ENCODE results near the gene JAKMIP1.

The JAKMIP1 gene

DNA sequence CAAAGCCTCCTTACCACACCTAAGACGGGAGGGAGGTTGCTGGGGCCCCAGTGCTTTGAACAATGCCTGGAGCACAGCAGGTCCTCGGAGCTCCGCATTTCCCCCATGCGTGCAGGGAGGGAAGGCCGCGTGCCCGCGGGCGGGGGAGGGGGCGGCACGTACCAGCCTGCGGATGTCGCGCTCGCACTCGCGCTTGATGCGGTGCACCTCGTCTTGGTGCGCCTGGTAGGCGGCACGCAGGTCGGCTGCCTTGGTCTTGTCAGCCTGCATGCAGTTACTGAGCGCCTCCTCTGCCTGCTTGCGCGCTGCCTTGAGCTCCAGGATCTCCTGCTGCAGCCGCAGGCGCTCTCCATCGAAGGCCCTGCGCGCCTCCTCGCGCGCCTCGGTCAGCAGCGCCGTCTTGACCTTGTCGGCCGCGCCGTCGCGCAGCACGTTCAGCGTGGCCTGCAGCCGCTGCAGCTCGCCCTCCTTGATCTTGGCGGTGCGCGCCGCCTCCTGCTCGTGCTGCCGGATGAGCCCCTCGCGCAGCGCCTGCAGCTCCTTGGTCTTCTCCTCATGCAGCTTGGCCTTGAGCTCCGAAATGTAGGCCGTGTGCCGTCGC lies 94.9 kb downstream of the JAKMIP1 start:
- DNase-seq, result peak in 10 of 56 donors; percentile 18 to 53 (median 44)

DNA sequence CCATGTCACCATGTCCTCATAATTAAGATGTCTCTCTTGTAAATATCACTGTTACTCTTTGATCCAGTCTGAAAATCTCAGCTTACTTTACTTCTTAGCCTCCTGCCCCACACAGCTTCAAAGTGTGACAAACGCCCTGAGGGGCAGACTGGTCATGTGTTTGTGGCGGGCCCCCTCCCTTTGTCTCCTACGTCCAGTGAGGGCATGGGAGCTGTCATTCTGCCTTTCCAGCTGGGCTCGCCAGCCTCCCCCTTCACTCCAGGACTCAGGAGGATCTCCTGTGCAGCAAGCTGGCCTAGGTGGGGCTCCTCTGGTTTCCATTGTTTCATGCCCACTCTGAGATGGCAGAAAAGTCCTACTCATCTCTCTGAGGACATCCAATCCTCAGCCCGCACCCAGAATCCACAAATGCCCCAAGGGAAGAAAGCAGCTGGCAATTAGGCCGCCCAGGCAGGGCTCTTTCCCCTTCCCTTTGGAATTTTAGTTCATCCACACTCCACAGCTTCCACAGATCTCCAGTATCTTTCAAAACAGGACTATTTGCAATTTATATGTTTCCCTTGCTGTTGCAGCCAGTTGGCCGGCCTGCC lies 95.7 kb downstream of the JAKMIP1 start:
- no peak for DNase-seq

DNA sequence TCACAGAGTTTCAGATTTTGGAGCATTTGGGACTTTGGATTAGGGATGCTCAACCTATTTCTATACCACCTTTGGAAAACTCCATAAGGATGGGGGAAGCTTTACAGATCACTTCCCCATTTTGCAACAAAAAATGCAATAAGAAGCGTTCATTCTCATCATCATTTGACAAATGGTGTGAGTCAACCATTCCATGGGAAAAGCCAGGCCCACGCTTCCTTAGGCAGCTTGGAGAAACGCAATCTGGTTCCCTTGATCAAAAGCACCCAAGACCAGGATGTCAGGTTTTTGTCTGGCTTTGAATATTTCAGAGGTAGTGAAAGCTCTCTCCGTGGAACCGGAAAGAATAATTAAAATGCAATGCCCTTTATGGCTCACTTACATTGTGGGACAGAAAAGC lies 102.8 kb downstream of the JAKMIP1 start:
- peak in 9 of 56 donors; percentile 13 to 53 (median 29) for DNase-seq

DNA sequence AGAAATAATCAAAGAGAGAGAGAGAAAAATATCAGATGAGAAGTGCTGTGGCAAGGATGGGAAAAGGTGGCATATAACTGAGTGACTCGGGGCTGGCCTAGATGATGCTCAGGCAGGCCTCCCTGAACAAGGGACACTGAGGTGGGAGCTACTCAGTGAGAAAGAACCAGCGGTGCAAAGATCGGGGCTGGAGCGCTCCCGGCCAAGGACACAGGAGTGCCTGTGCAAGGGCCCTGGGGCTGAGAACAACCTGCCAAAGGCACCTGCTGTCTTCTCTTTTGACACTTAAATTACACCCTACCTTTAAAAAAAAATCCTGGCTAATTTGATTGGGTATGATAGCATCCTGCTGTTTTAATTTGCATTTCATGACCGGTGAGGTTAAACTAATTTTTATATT lies 104.5 kb downstream of the JAKMIP1 start:
- no peak for DNase-seq

DNA sequence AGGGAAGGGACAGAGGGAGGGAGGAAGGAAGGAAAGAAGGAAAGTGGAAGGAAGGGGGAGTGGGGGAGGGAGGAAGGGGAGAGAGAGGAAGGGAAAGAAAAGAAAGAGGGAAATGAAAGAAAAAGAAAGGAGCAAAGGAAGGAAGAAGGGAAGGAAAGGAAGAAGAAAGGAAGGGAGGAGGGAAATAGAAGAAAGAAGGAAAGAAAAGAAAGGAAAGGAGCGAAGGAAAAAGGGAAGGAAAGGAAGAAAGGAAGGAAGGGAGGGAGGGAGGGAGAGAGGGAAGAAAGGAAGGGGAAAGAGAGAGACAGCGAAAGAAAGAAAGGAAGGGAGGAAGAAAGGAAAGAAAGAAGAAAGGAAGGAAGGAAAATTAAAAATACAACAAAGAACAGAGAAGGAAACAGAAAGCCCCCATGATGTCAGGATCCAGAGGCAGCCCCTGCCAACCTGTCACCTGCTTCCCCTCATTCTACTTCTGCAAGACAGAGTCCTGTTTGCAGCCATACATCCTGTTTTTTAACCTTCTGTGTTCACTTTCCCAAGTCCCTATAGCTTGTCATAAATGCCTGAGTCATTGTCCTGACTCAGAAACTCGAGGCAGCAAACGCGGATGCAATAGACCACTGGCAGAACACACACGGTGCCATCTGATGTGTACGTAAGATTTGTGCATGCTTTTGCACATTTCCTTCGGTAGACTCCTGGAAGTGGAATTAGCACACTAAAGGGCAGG lies 105.2 kb downstream of the JAKMIP1 start:
- peak in 2 of 56 donors; percentile 22 to 61 for DNase-seq

DNA sequence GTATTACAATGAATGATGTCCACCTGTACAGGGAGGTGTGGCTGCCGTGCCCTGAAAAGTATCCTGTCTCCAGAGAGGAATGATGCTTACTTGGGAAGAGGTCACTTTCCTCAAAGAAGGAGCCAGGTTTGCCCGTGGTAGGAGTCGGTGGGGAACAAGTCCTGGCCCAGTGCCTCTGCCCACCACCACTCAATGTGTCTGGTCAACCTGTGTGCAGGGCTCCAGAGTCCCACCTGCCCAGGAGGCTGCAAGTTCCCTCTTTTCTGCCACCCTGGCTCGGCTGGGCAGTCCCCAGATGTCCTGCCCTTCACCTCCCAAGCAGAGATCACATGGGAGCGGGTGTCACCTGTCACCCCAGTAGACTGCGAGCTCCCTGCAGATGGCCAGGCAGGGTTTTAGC lies 106.7 kb downstream of the JAKMIP1 start:
- no peak for DNase-seq

DNA sequence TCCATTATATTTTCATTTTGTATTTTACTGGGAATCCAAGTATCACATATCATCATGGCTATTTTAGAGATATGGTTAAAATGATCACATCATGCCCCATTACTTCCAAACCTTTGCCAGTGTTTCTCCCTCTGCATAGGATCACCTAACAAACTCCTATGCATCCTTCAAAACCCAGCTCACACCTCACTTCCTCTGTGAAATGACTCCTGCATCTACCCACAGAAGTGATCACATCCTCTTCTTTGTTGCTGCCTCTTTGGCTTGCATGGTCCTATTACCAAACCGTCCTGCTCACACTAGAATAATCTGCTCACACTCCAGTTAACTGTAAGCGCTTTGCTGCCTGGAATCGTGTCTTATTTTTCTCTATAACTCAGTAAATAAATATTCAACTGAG lies 107.4 kb downstream of the JAKMIP1 start:
- no peak for DNase-seq

DNA sequence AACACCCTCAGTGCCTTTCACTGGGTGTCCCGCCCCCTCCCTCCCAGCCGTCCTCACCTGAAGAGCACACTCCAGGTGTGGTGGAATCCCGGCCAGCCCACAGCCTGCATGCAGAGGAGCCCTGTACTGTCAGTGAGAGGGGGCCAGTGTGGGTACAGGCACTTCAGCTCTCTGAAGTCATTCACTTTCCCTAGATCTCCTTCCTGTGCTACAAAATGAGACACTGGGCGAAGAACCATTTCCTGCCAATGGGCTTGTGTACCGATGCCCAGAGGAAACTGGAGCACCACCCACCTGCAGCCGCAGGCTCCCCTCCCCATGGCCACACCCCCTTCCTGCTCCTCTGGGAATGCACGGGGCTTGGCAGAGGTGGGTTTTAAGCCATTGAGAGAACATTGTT lies 108.2 kb downstream of the JAKMIP1 start:
- DNase-seq, result no peak

DNA sequence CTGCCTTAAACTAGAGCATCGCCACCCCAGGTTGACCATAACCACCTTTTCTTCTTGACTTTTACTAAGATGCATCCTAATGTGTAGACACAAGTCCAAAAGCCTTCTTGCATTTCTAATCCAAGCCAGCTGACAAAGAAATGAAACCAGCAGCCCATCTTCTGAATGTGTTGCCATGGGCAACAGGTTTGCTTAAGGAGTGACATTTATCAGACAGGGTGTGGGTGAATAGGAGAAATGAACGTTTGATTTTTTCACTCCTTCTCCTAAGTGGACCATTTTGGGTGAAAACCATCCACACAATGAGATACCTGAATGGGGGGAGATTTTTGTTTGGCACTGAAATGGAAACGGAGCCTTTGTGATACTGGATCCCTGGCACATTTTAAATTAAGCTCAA lies 109.4 kb downstream of the JAKMIP1 start:
- DNase-seq, result peak in 3 of 56 donors; percentile 25 to 36 (median 27)

DNA sequence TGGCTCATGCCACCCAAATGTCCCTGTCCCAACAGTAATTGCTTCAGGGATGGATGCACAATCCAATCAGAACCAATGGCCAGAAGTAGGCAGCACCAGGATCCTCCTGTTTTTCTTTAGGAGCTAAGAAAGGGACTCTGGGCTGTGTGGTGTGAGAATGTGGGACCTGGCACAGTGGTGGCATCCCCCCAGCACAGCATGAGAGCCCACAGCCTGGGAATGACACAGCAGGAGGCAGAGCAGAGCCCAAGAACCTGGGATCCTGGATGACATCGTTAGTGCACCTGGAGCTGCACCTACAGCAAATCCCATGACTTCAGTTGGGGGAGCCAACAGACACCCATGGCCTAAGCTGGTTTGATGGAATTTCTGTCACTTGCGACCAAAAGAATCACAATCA lies 111.4 kb downstream of the JAKMIP1 start:
- DNase-seq, result no peak

DNA sequence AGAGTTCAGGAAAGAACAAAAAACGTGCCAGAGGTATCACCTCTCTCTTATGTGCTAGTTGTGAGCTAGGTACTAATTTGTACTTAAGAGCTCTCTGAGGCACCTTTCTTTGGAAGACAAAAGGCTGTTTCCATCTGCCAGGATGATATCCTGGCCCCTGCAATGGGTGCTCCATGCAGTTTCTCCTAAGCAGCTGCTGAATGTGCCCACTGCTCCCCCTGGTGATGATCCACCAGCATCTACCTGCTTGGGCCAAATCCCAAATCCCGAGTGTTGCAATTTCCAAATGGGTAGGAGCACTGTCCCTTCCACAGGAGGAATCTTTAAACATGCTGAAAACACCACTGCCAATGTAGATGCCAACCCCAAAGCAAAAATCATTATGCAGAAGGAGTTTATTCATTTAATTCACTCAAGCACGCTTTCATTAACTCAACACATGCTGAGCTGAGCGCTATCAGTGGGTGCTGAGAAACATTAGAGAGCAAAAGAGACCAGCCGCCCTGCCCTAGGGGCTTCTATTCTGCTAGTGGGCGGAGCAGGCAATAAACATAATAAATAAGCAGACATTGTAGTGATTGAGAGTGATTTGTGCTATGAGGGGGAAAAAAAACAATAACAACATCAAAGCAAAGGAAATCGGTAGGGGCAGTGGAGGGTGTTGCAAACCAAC lies 112.5 kb downstream of the JAKMIP1 start:
- peak in 27 of 56 donors; percentile 10 to 75 (median 35) for DNase-seq

DNA sequence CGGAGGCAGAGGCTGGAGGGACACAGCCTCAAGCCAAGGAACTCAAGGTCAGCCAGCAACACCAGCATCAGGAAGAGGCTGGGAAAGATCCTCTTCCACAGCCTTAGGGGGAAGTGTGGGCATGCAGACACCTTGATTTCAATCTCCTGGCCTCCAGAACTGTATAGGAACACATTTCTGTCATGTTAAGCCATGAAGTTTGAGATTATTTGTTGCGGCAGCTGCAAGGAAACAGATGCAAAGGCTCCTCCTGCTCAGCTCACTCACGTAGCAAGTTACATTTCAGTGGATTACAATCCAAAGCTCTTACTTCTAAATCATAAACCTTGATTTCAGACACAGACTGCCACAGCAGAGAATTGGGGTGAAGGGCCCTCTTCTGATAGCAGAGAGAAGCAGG lies 113.5 kb downstream of the JAKMIP1 start:
- no peak for DNase-seq

DNA sequence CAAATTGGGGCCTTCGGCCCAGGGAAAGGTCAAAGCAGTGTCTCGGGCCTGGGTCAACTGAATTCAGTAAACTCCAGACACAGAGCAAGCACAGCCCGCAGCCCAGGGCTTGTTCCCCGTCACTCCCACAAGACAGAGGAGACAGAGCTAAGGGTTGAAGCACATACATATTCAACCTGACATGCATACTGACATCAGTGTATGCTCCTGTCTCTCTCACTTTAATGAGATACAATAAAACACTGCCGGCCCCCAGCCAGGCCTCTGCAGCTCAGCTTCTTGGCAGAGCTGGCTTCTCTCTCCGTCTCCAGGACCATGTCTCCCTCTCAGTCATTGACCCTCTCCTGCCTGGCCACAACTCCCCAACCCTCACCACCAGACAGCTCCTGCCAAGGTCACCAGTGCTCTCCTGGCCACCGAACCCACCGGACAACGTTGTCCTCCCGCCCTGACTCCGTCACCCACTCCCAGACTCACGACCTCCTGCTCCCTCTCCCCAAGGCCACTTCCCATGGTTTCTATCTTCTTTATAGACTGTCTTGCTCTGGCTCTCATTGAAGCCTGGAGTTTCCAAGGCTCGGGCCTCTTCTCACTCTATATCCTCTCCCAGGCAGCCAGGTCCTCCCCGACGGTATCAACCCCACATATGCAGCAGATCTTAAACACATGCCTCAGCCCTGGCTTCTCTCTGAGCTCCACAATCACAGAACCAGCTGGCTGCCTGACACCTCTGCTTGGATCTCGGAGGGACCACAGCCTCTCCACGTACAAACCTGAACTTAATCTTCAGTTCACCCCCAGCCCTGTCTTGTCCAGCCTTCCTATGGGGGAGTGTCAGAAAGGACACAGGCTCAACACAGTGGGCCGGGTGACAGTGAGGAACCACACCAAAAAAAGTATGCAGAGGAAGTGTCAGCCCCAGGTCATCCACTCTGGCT lies 114.4 kb downstream of the JAKMIP1 start:
- DNase-seq, result no peak

DNA sequence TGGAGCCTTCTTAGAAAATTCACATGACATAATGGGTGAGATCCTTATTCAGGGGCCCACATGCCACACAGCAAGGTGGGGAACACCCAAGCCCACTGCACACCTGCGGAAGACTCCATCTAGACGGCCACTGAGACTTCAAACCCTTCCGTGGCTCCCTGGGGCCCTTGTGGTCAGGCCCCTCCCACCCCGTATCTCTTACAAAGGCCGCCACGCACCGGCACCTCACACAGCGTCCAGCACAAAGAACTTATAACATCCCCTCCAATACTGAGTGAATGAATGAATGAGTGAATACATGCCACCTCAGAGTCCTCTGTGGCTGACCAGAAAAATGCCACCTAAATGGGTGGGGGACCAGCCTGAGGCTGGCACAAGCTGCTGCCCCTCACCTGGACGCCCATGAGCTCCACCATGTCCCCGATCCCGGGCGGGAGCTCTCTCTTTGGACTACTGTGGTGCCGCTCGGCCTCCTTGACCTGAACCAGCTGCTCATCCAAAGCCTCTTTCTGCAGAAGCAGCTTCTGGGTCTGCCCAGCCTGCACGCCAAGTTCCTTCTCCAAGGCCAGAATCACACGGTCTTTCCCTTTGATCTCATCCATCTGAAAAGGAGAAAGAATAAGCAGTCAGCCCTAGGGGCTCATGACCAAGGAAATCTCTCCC lies 115.2 kb downstream of the JAKMIP1 start:
- no peak for DNase-seq

DNA sequence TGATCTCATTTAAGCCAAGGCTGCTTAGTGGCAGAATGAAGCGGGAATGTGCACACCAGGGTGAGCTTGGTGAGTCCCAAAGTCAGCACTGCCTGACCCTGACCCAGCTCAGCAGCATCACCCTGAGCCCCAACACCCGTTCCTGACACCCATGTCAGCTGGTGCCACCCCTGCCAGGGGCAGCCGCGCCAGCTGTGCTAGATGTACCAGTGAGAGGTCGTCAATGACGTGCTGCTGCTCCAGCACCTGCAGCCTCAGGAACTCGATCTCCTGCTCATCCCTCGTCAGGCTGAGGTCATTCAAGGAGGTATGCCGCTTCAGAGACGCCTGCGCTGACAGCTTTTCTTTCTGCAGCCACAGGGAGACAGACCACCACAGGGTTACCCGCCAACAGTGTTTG lies 120.4 kb downstream of the JAKMIP1 start:
- DNase-seq, result no peak

DNA sequence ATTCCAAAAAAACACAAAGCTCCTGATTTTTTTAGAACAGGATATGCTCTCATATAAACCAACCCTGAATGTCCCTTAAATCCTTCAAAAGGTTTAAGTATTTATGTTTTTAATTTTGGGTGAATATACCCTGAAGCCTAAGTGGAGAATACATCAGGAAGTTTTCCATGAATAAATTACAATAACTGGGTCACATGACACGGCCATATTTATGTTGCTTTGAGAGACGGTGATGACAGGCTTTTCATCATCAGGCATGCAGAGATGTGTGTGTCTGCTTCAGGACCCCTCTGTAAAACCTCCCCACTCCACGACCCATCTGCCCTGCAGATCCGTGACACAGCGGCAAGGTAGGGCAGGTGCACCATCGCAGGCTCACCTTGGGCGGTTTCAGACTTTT lies 121.8 kb downstream of the JAKMIP1 start:
- no peak for DNase-seq

DNA sequence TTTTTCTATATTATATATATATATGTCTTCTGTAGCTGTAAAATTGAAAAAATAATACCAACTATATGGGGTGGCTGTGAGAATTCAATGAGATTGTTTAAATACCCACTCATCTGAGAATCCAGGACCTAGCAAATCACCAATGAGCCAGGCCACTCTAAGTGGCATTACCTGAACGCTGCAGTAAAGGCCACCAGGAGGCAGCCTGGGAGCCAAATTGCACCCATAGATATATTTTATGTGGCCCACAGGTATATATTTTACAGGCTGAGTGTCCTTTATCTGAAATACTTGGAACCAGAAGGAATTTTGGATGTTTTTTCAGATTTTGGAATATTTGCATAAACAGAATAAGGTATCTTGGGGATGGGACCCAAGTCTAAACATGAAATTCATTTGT lies 124.0 kb downstream of the JAKMIP1 start:
- no peak for DNase-seq

DNA sequence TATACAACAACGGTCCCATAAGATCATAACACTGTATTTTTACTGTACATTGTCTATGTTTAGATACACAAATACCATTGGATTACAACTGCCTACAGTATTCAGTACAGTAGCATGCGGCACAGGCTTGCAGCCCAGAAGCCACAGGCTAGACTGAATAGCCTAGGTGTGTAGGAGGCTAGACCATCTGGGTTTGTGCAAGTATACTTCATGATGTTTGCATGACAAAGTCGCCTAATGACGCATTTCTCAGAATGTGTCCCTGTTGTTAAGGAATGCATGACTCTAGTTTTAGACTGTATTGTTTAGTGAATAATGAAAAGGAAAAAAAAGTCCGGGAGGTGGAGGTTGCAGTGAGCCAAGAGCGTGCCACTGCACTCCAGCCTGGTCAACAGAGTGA lies 125.6 kb downstream of the JAKMIP1 start:
- no peak for DNase-seq

DNA sequence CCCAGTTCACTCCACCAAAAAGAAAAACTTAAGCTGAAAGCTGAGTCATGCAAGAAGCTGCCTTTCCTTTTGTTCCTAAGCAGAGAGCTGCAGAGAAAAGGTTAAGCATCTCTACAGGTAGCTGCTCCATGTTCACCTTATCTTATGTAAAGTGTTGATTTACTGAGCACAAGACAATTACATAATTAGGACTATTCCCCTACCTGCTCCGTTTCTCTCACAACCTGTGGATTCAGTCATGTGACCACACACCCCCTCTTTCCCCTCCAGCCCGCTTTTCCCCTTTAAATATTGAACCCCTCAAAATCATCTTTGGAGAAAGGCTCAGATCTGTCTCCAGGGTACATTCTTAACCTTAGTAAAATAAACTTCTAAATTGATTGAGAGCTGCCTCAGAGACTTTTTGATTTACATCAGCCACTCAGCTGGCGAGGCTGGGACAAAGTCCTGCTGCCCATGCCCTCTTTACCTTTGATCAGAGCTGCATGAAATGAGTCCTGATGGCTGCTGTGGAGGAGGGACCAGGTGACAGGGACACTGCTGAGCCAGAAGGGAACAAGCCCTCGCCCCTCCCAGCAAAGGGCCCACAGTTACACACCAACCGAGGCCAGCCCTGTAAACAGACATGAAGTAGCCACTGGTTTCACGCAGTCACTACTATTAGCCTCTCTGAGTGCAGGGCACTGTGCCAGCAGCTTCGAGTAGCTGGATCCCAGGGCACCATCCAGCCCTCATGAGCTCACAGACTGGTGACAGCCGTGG lies 128.2 kb downstream of the JAKMIP1 start:
- peak in 8 of 56 donors; percentile 4 to 69 (median 22) for DNase-seq

Measured in nucleus accumbens (tissue), 56 donors.